HG03432 (cell line): ENCODE data around the gene RPTOR.
"Not testable (repeated sequence)": the region's sequence is repeated elsewhere in the genome, so short reads cannot be mapped to it uniquely, and the experiment has no call there.

Experiments
- ATAC-seq: cut with Tn5 transposase; IDR thresholded peaks from one replicate; pipeline ENCODE4 v1.9.1; 2021; ENCODE audit warnings: mild to moderate bottlenecking, moderate library complexity; ENCODE audit not compliant: unreplicated experiment

RPTOR gene

DNA sequence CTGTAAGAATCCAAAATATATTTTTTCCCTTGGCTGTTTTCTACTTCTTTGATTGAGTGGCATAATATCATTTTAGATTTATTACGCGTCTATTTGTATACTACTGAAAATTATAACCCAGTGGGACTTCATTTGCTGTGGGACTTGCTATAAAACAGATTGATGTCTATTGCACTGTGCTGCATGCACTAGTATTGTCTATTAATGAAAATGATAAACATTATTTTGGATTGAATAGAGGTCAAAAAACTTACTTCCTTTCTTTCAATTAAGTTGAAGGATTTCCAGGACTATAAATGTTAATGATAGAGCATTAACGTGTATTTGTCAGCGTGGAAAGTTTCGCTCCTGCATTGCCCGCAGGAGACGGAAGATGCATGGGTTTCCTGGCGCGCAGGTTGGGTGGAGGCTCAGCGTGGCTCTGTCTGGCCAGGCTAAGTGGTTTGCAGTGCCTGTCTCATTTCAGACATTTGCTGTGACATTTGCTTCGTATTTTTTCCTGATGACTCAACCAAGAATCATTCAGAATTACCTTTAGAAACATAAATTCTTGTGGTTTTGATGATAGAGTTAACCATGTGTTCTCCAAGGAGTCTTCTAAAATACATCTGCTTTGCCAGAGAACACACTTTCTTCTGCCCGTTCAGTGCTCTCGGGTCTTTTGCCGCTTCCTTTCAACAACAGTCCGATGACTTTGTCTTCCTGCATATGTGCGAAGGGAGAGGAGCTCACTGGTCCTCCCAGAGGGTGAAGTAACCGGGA is 216.7 kb downstream of the RPTOR start:
- no peak for ATAC-seq

DNA sequence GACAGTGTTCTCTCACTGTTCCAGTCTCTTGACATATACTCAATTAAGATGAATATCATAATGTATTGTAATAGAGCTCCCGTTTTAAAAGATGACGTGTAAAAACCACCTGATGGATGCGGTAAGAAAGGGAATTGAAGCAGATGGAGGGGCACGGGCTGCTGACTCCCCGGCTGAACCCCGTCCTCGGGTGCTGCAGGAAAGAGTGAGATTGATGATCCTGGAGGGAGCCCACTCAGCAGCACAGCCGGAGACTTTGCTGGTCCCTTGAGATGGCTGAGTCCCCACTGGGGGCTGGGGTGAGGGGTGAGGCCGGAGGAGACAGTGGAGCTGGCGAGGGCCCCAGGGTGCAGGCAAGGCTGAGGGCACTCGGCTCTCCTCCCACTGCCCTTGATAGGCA is 217.4 kb downstream of the RPTOR start:
- no peak for ATAC-seq

- no peak for ATAC-seq
Observed at GRCh38 chr17:80763293-80763867, 218.7 kb downstream of the RPTOR start.

DNA sequence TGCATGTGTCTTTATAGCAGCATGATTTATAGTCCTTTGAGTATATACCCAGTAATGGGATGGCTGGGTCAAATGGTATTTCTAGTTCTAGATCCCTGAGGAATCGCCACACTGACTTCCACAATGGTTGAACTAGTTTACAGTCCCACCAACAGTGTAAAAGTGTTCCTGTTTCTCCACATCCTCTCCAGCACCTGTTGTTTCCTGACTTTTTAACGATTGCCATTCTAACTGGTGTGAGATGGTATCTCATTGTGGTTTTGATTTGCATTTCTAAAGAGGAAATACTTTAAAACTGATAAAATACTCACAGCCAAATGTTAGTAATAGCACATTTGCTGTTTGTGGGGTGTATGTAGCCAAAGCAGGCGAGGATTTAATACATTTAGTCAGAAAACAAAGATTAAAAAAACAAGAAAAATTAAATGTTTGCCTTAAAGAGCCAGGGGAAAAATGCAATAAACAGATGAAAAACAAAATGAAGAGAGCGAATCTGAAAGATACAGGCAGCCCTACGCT is 220.0 kb downstream of the RPTOR start:
- ATAC-seq, result not testable (repeated sequence)

DNA sequence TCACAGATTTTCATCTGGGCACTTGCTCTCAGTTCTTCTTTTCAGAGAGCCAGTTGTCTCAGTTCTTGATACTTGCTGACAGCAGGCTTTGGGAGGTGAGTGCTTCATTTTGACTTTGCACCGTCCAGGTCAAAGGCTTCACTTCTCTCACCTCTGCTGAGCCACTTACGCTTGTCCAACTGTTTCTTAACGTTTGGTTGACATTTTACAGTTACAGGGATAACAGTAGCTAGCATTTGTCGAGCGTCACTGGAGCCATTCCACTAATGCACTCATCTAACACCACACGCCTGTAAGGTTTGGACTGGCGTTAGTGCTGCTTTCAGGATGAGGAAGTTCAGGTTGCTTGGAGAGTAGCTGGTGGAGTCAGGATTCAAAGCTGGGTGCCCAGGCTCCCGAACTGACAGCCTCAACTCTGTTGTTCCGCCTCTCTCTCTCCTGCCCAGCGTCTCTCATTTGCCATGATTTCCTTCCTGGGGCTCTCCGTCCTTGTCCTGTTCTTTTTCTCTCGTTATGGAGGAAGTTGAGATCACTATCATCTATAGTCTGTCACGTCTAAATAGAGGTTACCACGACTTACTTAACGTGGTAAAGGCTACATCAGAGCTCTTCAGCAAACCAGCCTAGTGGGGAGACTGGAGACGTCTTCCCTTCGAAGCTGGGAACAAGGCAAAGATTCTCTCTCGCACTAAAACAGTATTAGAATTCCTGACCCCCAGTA is 220.8 kb downstream of the RPTOR start:
- no peak for ATAC-seq

DNA sequence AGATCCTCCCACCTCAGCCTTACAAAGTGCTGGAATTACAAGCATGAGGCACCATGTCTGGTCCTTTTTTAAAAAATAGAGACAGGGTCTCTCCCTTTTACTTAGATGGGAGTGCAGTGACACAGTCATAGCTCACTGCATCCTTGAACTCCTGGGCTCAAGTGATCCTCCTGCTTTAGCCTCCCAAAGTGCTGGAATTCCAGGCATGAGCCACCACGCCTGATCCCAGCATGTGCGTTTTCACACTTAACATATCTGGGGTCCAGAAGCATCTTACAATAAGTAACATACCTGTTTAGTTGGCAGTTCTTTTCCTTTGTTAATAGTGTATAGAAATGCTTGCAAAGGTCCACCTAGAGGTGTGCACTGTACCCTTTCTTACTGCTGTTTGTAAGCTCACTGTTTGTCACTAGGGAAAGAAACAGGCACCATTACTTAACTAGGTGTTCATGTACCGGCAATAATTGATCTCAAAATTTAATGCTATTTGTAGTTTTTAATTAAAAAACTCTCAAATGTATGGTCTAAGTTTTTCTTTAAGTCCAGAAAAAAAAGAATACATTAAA is 221.7 kb downstream of the RPTOR start:
- no peak for ATAC-seq

- ATAC-seq, result no peak
Observed at GRCh38 chr17:80768389-80768788, 223.8 kb downstream of the RPTOR start.

DNA sequence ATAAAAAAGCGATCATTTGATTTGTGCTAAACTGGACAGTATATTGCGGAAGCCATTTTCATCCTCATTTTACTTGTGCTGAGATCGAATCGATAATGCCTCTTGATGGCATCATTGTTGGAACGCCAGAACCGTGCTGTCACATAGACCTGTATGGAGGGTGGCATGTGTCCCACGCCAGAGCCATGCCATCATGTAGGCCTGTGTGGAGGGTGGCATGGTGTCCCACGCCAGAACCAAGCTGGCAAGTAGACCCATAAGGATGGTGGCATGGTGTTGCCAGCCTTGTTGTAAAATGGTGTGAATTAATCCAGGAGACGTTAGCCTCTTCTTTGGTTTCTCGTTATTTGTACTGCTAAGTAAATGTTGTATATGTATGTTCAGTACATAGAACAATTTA is 224.3 kb downstream of the RPTOR start:
- ATAC-seq, result no peak

- ATAC-seq, result no peak
Observed at GRCh38 chr17:80769516-80769915, 224.9 kb downstream of the RPTOR start.

GRCh38 chr17:80769936-80770625 is 225.4 kb downstream of the RPTOR start:
- no peak for ATAC-seq

DNA sequence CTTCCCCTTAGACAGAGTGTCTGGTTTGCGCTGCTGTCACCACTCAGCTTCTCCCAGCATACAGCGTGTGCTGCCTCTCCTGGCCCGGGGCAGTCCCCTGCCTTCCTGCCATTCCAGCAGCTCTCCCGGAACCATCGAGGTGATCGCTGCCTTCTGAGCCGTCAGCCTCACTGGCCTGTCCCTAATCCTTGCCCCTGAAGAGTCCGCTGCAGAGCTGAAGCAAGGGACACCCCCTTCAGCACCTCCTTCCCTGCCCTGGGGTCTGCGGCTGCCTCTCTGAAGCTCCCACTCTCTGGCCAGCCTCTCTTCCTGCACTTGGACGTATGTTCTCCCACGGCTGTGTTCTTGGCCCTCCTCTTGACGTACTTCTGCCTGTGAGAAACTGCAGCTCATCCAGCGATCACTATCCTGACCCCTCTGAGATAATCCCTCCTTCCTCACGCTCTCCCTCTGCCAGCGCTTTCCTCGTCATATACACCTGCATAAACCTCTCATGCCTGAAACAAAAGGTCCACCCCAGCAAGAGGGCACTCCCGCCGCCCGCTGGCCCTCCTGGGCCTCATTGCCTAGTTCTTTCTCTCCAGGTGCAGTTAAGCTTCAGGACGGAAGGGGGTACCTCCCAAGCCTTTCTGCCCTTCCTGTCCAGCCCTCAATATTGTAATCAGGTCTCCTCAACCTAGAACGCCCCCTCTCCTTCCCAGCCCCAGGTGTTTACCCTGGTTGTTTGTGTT is 226.4 kb downstream of the RPTOR start:
- no peak for ATAC-seq

DNA sequence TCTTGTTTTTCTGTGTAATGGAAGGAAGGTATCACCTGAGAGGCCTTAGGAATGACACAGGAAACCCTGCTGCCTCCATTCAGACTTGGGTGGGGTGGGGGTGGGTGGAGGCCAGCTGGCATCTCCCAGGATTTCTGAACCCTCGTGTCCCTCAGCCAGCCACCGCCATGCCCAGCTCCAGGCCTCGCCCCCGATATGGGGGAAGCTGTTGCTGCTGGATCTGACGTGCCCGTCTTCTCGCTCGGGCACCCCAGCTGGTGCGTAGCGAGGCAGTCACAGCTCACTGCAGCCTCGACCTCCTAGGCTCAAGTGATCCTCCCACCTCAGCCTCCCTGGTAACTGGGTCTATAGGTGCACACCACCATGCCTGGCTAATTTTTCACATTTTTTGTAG is 227.0 kb downstream of the RPTOR start:
- ATAC-seq, result no peak

- ATAC-seq, result no peak
Observed at GRCh38 chr17:80772906-80773242, 228.2 kb downstream of the RPTOR start.

DNA sequence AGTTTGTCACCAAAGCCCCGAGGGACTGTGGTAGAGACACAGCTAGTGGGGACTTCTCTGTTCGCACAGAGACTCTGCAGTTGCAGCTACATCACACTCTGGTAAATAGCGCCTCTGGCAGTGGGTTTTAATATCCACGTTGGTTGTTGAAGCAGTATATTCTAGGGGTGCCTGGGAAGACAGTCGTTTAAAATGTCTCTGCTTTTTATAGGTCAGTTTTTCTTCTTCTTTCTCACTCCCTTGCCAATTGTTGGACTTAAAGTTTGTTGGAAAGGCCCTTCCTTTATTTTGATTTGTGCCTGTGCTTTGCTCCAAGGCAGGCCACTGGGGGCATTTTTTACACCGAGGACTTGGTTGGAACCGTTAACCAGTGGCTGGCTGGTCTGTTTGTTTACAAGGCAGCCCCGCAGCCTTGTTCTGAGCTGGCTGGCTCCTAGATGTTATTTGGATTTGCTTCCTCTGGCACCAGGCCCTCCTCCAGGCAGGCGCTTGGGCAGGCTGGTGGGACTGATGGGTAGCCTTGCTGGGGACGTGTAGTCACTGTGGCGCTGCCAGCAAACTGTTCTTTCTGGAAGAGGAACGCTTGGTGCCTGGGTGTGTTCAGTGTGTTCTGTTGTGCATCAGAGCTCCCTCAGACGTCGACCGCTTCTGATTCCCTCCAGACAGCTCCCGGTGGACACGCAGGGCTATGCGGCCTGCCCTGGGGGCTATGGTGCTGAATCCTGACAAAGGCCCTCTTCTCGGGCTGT is 228.8 kb downstream of the RPTOR start:
- ATAC-seq, result no peak

GRCh38 chr17:80774146-80774545 is 229.5 kb downstream of the RPTOR start:
- no peak for ATAC-seq

DNA sequence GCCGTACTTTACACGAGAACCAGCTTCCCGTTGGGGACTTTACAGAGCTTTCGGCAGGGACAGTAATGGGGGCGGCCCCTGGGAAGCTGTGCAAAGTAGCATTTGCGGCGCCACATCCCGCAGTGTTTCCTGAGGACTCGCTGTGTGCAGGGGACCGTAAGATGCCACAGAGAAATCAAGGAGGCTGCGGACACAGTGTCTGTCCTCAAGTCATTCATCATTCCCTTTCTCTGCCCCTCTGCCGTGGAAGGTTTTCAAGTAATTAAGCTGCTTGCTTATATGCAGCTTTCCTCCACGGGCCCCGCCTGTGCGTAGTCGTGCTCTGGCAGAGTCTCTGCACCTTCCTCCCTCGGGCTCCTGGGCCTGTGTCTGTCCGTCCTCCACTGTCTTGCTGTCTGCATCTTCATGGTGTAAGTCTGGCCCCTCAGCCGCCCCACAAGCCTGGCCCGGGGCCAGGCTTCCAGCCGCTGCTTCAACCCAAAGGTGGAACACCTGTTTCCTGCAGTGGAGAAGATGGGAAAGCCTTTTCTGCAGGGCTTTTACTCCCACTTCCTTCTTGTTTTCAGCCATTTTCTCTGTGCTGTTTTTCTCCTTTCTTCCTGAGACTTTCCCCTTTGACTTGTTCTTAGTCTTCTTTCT is 230.1 kb downstream of the RPTOR start:
- no peak for ATAC-seq

GRCh38 chr17:80775863-80776262 is 231.2 kb downstream of the RPTOR start:
- ATAC-seq, result no peak

DNA sequence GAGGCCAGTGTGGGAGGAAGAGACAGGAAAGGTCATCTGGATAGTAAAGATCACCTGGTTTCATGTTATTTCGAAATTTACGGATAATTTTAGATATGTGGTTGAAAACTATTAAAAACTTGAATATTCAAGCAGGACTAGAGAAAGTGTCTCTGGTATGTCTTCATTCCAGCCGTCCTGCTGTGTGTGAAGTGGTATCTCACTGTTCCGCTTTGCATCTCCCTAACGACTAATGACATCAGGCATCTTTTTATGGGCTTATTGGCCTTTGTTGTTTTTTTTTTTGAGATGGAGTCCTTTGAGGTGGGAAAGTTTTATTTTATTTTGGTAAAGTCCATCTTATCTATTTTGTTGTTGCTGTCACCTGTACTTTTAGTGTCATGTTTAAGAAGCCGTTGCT is 232.6 kb downstream of the RPTOR start:
- ATAC-seq, result no peak

- no peak for ATAC-seq
Observed at GRCh38 chr17:80778716-80779115, 234.1 kb downstream of the RPTOR start.
